PC-9 (cell line): ENCODE measurements around the gene SLC30A2.

Experiments
- CTCF ChIP-seq: fragments of 200-600 bp; sonication (generic); conservative IDR thresholded peaks from 2 replicates; pipeline ENCODE4 v1.6.1; 2017; ENCODE audit warnings: mixed run types, antibody characterized with exemption, mild to moderate bottlenecking, moderate library complexity
- EZH2 ChIP-seq: fragments of 200-600 bp; sonication (generic); IDR thresholded peaks from 2 replicates; pipeline ENCODE4 v1.8.0; 2017; ENCODE audit warnings: antibody characterized with exemption, low read depth

DNA sequence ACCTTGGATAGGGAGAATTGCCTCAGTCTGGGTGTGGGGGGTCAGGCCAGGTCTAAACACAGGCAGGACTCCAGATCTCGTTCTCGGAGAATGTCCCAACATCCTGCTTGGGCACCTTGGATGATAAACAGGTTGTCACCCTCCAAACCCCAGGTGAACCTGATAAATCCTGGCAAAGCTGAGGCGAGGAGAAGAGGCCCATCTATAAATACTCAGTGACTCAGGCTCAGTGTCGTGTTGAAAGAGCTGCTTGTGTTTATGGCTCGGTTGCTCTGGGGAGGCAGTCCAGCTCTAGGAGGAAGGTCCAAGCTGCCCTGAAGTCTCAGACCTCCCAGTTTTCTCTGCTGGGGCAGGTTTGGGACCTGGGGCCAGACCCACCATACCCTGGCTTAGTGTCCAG is 37.3 kb upstream of the SLC30A2 start:
- TF ChIP-seq CTCF, result no peak
- TF ChIP-seq EZH2, result no peak
